Large intestine (tissue), 3 donors: ENCODE measurements around the gene KIF3C. TPM values are rescaled to one million over a fixed set of nuclear protein-coding genes. Genes with fewer than 3 reads are reported as not detected.

Experiments
- DNase-seq, 2 donors: peaks; one replicate each; pipeline versions ENCODE4 v3.0.0 to v3.0.0-alpha.2; 2013
- H3K27ac ChIP-seq: one replicate; pipeline ENCODE4 v1.5.1; 2013; ENCODE audit warnings: low read length
- H3K27me3 ChIP-seq: 2 replicates; pipeline ENCODE4 v1.6.1; 2013; ENCODE audit warnings: low read length; ENCODE audit not compliant: control insufficient read depth, insufficient read depth
- H3K36me3 ChIP-seq: 2 replicates; pipeline ENCODE4 v1.6.1; 2013; ENCODE audit warnings: low read length; ENCODE audit not compliant: control insufficient read depth, insufficient read depth
- H3K4me1 ChIP-seq: one replicate; pipeline ENCODE4 v1.6.1; 2013; ENCODE audit warnings: low read length; ENCODE audit not compliant: control insufficient read depth, insufficient read depth
- H3K4me3 ChIP-seq: one replicate; pipeline ENCODE4 v1.5.1; 2013; ENCODE audit warnings: low read length
- H3K9me3 ChIP-seq: one replicate; pipeline ENCODE4 v1.6.1; 2013; ENCODE audit warnings: mild to moderate bottlenecking, low read depth, low read length, moderate library complexity; ENCODE audit not compliant: control insufficient read depth
- WGBS: methylation state at CpG from one replicate; pipeline ENCODE4 v1.1.5; 2013; ENCODE audit warnings: low lambda C conversion rate; ENCODE audit not compliant: insufficient coverage; 5-methylcytosine and 5-hydroxymethylcytosine counted together
- polyA plus RNA-seq: library from polyadenylated mRNA; unstranded; fragments of 120-200 nt; gene quantifications from one replicate; pipeline ENCODE4 v1.2.1, GENCODE V29; 2013

KIF3C gene
- polyA plus RNA-seq, 1 donor = 9.7 TPM

DNA sequence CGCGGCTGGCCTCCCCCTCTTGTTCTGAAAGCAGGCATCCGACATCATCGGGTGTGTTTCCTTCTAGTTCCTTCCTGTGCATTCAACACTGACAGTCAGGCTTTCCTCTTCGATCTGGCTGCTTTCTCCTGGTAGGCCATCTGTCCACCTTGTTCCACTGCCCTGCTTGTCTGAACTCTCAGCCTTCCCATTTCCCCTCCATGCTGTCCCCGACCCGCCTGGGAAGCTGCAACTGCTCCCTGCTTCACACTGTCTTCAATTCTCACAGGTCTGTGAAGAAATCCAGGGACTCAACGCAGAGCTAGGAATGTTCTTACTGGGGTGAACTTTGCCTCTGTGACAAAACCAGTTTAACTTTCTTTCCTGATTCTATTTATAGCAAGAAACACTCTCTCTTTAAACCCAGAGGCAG lies 43.0 kb downstream of the KIF3C start:
- WGBS = no CpG with 5 or more reads among the region's 8 CpGs
- Histone ChIP-seq H3K27me3 (no peaks in the 10 kb centered on the region), H3K27ac (no peak overlapping the region), H3K36me3 (no peaks in the 10 kb centered on the region), H3K4me1 (no peaks in the 10 kb centered on the region), H3K4me3 (no peak overlapping the region), H3K9me3 (no peaks in the 10 kb centered on the region)
- peak; percentile 65 to 87 for DNase-seq

DNA sequence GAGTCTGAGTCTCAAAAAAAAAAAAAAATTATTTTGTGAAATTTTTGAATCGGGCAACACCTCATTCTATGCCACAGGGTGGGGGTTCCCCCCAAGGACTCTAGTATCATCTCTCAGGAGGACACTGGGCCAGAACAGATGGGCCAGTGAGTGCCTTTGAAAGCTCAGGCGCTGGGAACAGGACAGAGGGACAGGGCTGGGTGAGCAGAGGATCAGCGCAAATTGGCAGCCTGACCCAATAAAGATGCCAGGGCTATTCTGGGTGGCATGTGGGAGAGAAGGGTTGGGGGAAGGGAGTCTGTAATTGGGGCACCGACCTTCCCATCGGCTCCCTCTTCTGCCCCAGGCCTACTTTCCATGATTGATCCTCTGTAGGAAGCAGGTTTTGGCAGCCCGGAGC lies 44.0 kb downstream of the KIF3C start:
- Histone ChIP-seq H3K4me1 (no peaks in the 10 kb centered on the region), H3K27me3 (no peaks in the 10 kb centered on the region), H3K4me3 (no peak overlapping the region), H3K36me3 (no peaks in the 10 kb centered on the region), H3K27ac (no peak overlapping the region), H3K9me3 (no peaks in the 10 kb centered on the region)
- DNase-seq = no peak
- WGBS = no CpG with 5 or more reads among the region's 6 CpGs

DNA sequence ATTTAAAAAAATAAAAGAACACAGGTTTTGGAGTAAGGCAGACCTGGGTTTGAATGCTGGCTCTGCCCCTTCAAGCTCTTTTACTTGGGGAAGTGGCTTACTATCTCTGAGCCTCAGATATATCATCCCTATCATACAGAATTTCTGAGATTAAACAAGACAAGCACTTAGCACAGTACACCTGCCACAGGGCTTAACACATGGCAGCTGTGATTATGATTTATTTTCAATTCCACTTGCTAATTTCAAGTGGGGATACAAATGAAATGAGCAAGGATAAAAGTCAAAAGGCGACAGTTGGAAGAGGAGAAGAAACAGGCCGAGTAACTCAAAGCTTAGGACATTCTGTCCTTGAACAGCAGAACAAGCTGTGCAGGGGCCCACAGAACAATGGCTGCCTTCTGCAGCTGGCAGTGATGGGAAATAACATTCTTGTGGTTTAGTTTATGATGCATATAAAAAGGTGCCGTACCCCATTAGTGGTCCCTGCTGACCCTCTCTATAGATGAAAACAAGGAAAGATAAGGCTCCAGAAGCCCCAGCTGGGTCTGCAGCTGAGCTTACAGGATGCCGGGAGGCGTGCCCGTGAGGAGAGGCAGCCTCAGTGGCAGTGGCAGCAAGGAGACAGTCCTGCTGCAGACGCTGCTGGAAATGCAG lies 45.3 kb downstream of the KIF3C start:
- no peak overlapping the region for H3K4me3 ChIP-seq
- DNase-seq = no peak
- no peaks in the 10 kb centered on the region for H3K9me3 ChIP-seq
- H3K36me3 ChIP-seq = no peaks in the 10 kb centered on the region
- no peaks in the 10 kb centered on the region for H3K4me1 ChIP-seq
- no CpG with 5 or more reads among the region's 7 CpGs for WGBS
- H3K27me3 ChIP-seq = no peaks in the 10 kb centered on the region
- H3K27ac ChIP-seq = no peak overlapping the region

DNA sequence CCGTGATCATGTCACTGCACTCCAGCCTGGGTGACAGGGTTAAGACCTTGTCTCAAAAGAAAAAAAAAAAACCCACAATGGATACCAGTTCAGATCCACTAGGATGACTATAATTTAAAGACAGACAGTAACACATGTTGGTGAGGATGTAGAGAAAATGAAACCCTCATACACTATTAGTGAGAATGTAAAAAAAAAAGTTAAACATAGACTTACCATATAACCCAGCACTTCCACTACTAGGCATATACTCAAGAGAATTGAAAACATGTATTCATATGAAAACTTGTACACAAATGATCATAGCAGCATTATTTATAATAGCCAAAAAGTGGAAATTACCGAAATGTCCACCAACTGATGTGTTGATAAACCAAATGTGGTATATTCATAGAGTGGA lies 48.7 kb downstream of the KIF3C start:
- DNase-seq = no peak
- no peak overlapping the region for H3K27ac ChIP-seq
- no peaks in the 10 kb centered on the region for H3K4me1 ChIP-seq
- H3K4me3 ChIP-seq = no peak overlapping the region
- no peaks in the 10 kb centered on the region for H3K36me3 ChIP-seq
- WGBS = no CpG with 5 or more reads among the region's 2 CpGs
- H3K27me3 ChIP-seq = no peaks in the 10 kb centered on the region
- H3K9me3 ChIP-seq = no peaks in the 10 kb centered on the region

DNA sequence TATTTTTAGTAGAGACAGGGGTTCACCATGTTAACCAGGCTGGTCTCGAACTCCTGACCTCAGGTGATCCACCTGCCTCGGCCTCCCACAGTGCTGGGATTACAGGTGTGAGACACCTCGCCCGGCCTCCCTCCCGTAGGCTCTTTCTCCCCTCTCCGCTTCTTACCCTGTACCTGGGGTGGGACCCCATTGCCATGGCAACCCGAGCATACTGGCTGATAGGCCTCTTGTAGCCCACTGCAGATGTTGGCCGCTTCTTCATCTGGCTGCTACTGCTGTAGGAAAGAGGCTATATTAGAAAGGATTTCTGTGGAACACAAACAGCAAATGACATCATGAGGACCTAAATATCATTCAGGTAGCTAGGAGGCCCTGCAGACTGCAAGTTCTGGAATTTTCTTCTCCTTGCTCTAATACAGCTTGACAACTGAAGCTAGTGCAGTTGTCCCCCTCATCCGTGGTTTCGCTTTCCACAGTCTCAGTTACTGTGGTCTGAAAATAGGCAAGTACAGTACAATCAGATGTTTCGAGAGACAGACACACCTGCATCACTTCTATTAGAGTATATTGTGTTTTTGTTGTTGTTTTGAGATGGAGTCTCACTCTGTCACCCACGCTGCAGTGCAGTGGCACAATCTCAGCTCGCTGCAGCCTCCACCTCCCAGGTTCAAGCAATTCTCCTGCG lies 52.4 kb downstream of the KIF3C start:
- no peaks in the 10 kb centered on the region for H3K4me1 ChIP-seq
- no peak overlapping the region for H3K4me3 ChIP-seq
- WGBS = no CpG with 5 or more reads among the region's 14 CpGs
- peaks cover 3% of the 10 kb centered on the region for H3K36me3 ChIP-seq
- no peak for DNase-seq
- H3K27me3 ChIP-seq = no peaks in the 10 kb centered on the region
- no peaks in the 10 kb centered on the region for H3K9me3 ChIP-seq
- no peak overlapping the region for H3K27ac ChIP-seq

DNA sequence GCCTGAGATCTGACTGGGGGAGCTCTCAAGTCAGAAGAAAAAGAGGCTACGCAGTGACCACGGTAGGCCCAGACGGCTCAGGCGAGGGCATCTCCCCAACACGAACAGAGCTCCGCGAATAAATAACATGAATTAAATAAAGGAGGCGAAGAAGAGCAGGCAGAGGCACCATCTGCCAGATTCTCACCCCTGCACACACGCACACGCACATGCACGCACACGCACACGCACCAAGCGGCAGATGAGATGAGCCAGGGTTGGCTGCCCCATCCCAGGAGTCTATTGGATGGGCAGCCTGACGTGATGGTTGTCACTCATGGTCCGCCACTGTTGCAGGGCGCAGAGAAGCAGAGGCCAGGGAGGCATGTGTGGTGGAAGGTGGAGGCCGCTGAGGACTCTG lies 53.6 kb downstream of the KIF3C start:
- no peak for DNase-seq
- H3K9me3 ChIP-seq = no peaks in the 10 kb centered on the region
- no CpG with 5 or more reads among the region's 18 CpGs for WGBS
- H3K4me3 ChIP-seq = no peak overlapping the region
- H3K4me1 ChIP-seq = no peaks in the 10 kb centered on the region
- no peak overlapping the region for H3K27ac ChIP-seq
- H3K36me3 ChIP-seq = peaks cover 3% of the 10 kb centered on the region
- no peaks in the 10 kb centered on the region for H3K27me3 ChIP-seq

DNA sequence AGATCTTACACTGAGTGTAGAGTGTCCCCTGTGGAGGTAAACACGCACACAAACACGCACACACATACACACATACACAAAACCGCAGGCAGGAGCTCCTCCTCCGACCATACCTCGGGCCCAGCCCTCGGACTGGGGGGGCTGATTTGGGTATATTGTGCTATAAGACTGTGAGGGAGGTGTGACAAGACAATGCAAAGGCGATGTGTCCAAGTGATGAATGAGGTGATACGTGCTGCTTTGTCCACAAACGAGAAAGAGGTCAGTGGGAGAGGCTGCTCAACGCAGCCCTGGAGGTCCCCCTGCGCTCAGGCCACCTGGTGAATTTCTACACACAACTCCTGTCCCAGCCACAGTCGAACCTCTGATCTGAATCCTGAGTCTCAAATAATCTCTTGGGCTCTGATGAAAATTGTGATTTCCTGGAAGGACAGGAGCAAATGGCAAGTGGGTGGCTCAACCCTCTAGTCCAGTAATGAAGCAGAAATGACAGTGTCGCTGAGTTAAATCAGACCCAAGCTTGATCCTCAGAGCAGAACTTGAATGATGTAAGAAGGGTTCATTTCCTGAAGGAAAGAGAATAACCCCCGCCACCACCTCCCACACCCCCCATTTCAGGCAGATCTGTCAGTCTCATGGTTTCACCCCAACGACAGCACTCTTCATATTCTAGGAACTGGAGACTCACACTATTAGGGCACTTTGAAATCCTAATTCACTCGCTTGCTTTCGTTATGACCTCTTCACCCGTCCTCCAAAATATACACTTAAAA lies 55.1 kb downstream of the KIF3C start:
- no peak for DNase-seq
- 100% methylated on average over 2 of the region's 18 CpGs for WGBS
- no peaks in the 10 kb centered on the region for H3K9me3 ChIP-seq
- H3K27ac ChIP-seq = no peak overlapping the region
- H3K36me3 ChIP-seq = peaks cover 3% of the 10 kb centered on the region
- H3K4me1 ChIP-seq = no peaks in the 10 kb centered on the region
- no peaks in the 10 kb centered on the region for H3K27me3 ChIP-seq
- no peak overlapping the region for H3K4me3 ChIP-seq

DNA sequence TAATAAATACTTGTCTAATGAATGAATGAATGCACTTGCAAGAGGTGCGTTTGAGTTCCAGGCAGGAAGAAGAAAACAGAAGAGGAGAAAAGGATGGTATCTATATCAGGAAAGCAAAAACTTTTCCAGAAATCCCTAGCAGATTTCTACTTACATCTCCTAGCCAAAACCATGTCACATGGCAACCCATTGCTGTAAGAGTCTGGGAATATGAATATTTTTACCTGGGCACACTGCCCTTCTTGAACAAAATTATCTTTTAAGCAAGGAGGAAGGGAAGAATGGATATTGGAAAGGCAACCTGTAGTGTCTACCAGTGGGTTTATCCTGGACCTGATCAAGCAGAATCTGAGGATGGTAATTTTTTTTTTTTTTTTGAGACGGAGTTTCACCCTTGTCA lies 59.8 kb downstream of the KIF3C start:
- peaks cover 3% of the 10 kb centered on the region for H3K36me3 ChIP-seq
- no peaks in the 10 kb centered on the region for H3K27me3 ChIP-seq
- H3K9me3 ChIP-seq = no peaks in the 10 kb centered on the region
- no peak overlapping the region for H3K4me3 ChIP-seq
- no peak overlapping the region for H3K27ac ChIP-seq
- no peak for DNase-seq
- H3K4me1 ChIP-seq = no peaks in the 10 kb centered on the region
- WGBS = no CpG with 5 or more reads among the region's 2 CpGs

DNA sequence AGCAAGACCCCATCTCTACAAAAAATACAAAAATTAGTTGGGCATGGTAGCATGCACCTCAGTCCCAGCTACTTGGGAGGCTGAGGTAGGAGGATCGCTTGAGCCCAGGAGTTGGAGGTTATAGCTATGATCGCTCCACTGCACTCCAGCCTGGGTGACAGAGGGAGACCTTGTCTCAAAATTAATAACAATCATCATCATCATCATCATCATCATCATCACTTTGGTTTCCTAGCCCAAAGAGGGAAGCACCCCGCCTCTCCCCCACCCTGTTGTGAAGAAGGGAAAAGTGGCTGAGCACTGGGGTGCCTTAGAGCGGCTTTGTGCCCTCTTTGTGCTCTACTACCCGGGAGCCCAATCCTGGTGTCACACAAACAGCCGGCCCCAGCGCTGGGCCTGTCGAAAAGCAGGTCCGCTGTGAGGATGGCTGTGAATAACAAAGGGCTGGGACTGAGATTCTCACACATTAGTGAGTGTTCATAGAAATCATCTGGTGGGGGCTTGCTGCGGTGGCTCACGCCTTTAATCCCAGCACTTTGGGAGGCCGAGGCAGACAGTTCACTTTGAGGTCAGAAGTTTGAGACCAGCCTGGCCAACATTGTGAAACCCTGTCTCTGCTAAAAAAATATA lies 61.4 kb downstream of the KIF3C start:
- Histone ChIP-seq H3K27ac (no peak overlapping the region), H3K9me3 (no peaks in the 10 kb centered on the region), H3K27me3 (no peaks in the 10 kb centered on the region), H3K4me3 (no peak overlapping the region), H3K4me1 (no peaks in the 10 kb centered on the region), H3K36me3 (no peaks in the 10 kb centered on the region)
- DNase-seq = no peak
- WGBS = no CpG with 5 or more reads among the region's 12 CpGs

DNA sequence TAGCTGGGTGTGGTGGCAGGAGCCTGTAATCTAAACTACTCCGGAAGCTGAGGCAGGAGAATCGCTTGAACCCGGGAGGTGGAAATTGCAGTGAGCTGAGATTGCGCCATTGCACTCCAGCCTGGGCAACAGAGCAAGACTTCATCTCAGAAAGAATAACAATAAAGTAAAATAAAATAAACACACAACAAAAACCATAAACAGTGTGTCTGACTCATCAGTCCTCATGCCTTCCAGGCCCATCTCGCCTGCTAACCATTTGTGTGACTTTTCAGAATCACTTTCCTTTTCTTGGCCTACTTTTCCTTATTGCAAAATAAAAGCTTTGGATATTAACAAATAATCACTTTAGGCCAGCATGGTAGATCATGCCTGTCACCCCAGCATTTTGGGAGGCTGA lies 62.0 kb downstream of the KIF3C start:
- no peak for DNase-seq
- Histone ChIP-seq H3K27me3 (no peaks in the 10 kb centered on the region), H3K4me1 (no peaks in the 10 kb centered on the region), H3K9me3 (no peaks in the 10 kb centered on the region), H3K27ac (no peak overlapping the region), H3K36me3 (no peaks in the 10 kb centered on the region), H3K4me3 (no peak overlapping the region)
- 80% methylated on average over 1 of the region's 5 CpGs for WGBS
